Superior temporal gyrus (tissue), 1 donor: ENCODE measurements around the gene SEMA5A.
A peak's percentile ranks its signal among the peaks of the same experiment; 100 is the strongest.

Experiments
- DNase-seq: peaks from one replicate; pipeline ENCODE4 v3.0.0-alpha.2; 2016; ENCODE audit errors: extremely low spot score

SEMA5A gene

GRCh38 chr5:9398227-9398626 is 147.6 kb downstream of the SEMA5A start:
- no peak for DNase-seq

- DNase-seq = no peak
Observed at GRCh38 chr5:9396285-9396770, 149.5 kb downstream of the SEMA5A start.

- DNase-seq = no peak
Observed at GRCh38 chr5:9395706-9396105, 150.2 kb downstream of the SEMA5A start.

GRCh38 chr5:9394221-9394620 is 151.7 kb downstream of the SEMA5A start:
- no peak for DNase-seq

GRCh38 chr5:9392625-9393024 is 153.2 kb downstream of the SEMA5A start:
- no peak for DNase-seq

GRCh38 chr5:9391080-9391479 is 154.8 kb downstream of the SEMA5A start:
- DNase-seq = no peak

GRCh38 chr5:9390113-9390512 is 155.8 kb downstream of the SEMA5A start:
- no peak for DNase-seq

GRCh38 chr5:9388941-9389674 is 156.8 kb downstream of the SEMA5A start:
- DNase-seq = no peak

GRCh38 chr5:9387879-9388278 is 158.0 kb downstream of the SEMA5A start:
- no peak for DNase-seq

GRCh38 chr5:9386945-9387344 is 158.9 kb downstream of the SEMA5A start:
- no peak for DNase-seq

- DNase-seq = no peak
Observed at GRCh38 chr5:9382522-9382921, 163.4 kb downstream of the SEMA5A start.

GRCh38 chr5:9381464-9381863 is 164.4 kb downstream of the SEMA5A start:
- no peak for DNase-seq

GRCh38 chr5:9380109-9380508 is 165.8 kb downstream of the SEMA5A start:
- no peak for DNase-seq

GRCh38 chr5:9376363-9377117 is 169.3 kb downstream of the SEMA5A start:
- DNase-seq = no peak

- DNase-seq = no peak
Observed at GRCh38 chr5:9375756-9376155, 170.1 kb downstream of the SEMA5A start.

- DNase-seq = no peak
Observed at GRCh38 chr5:9374025-9374424, 171.8 kb downstream of the SEMA5A start.

- DNase-seq = no peak
Observed at GRCh38 chr5:9373571-9373970, 172.3 kb downstream of the SEMA5A start.

- DNase-seq = no peak
Observed at GRCh38 chr5:9370256-9370655, 175.6 kb downstream of the SEMA5A start.

GRCh38 chr5:9365512-9365911 is 180.4 kb downstream of the SEMA5A start:
- no peak for DNase-seq

- no peak for DNase-seq
Observed at GRCh38 chr5:9363449-9363848, 182.4 kb downstream of the SEMA5A start.

- no peak for DNase-seq
Observed at GRCh38 chr5:9363026-9363425, 182.8 kb downstream of the SEMA5A start.

- DNase-seq = no peak
Observed at GRCh38 chr5:9362600-9362999, 183.3 kb downstream of the SEMA5A start.

GRCh38 chr5:9361835-9362234 is 184.0 kb downstream of the SEMA5A start:
- DNase-seq = peak; percentile 88
